Measurements from ENCODE around the gene SGK1.

SGK1 gene

GRCh38 chr6:134147034-134147533 lies 170.8 kb downstream of the SGK1 start:
- Histone ChIP-seq H3F3A (ENCODE audit: control insufficient read depth, insufficient read depth) (no peaks in the 10 kb centered on the region), H3K27me3 (ENCODE audit: control insufficient read depth, low read length) (no peaks in the 10 kb centered on the region; the same call in 1 of the 2 replicates), H3K4me1 (ENCODE audit: control insufficient read depth, low read length) (no peaks in the 10 kb centered on the region), H3K4me2 (ENCODE audit: low read length) (no peak overlapping the region), H3K36me3 (ENCODE audit: control insufficient read depth, low read length) (no peaks in the 10 kb centered on the region), H4K20me1 (ENCODE audit: control insufficient read depth, insufficient read depth, low read depth, low read length) (no peaks in the 10 kb centered on the region), H3K9me2 (replicated peaks; ENCODE audit: control insufficient read depth, low read length) (no peaks in the 10 kb centered on the region), H3K9me3 (ENCODE audit: control insufficient read depth, insufficient read depth, low read length) (no peaks in the 10 kb centered on the region), H3K27ac (ENCODE audit: low read depth, low read length) (no peak overlapping the region), H3K4me3 (ENCODE audit: low read length) (no peak overlapping the region), H3K79me2 (ENCODE audit: control insufficient read depth, low read length) (no peaks in the 10 kb centered on the region)
- no peak for TF ChIP-seq EZH2phosphoT487 (IDR thresholded peaks at IDR 0.05; ENCODE audit: borderline replicate concordance, low read length)
- TF ChIP-seq CTCF (IDR thresholded peaks at IDR 0.05; ENCODE audit: low read depth, low read length, poor library complexity, severe bottlenecking), result no peak

GRCh38 chr6:134146268-134147033 lies 171.5 kb downstream of the SGK1 start:
- Histone ChIP-seq H3K27ac (ENCODE audit: low read depth, low read length) (no peak overlapping the region), H3K36me3 (ENCODE audit: control insufficient read depth, low read length) (no peaks in the 10 kb centered on the region), H3K9me3 (ENCODE audit: control insufficient read depth, insufficient read depth, low read length) (no peaks in the 10 kb centered on the region), H4K20me1 (ENCODE audit: control insufficient read depth, insufficient read depth, low read depth, low read length) (no peaks in the 10 kb centered on the region), H3K79me2 (ENCODE audit: control insufficient read depth, low read length) (no peaks in the 10 kb centered on the region), H3K27me3 (ENCODE audit: control insufficient read depth, low read length) (no peaks in the 10 kb centered on the region; the same call in 1 of the 2 replicates), H3F3A (ENCODE audit: control insufficient read depth, insufficient read depth) (no peaks in the 10 kb centered on the region), H3K9me2 (replicated peaks; ENCODE audit: control insufficient read depth, low read length) (no peaks in the 10 kb centered on the region), H3K4me1 (ENCODE audit: control insufficient read depth, low read length) (no peaks in the 10 kb centered on the region), H3K4me3 (ENCODE audit: low read length) (no peak overlapping the region), H3K4me2 (ENCODE audit: low read length) (no peak overlapping the region)
- TF ChIP-seq EZH2phosphoT487 (IDR thresholded peaks at IDR 0.05; ENCODE audit: borderline replicate concordance, low read length), result no peak
- no peak for TF ChIP-seq CTCF (IDR thresholded peaks at IDR 0.05; ENCODE audit: low read depth, low read length, poor library complexity, severe bottlenecking)

GRCh38 chr6:134145786-134146185 lies 172.1 kb downstream of the SGK1 start:
- no peaks in the 10 kb centered on the region for H4K20me1 ChIP-seq (ENCODE audit: control insufficient read depth, insufficient read depth, low read depth, low read length)
- H3K9me2 ChIP-seq (replicated peaks; ENCODE audit: control insufficient read depth, low read length), result no peaks in the 10 kb centered on the region
- H3K36me3 ChIP-seq (ENCODE audit: control insufficient read depth, low read length), result no peaks in the 10 kb centered on the region
- TF ChIP-seq EZH2phosphoT487 (IDR thresholded peaks at IDR 0.05; ENCODE audit: borderline replicate concordance, low read length), result no peak
- TF ChIP-seq CTCF (IDR thresholded peaks at IDR 0.05; ENCODE audit: low read depth, low read length, poor library complexity, severe bottlenecking), result no peak
- no peak overlapping the region for H3K4me2 ChIP-seq (ENCODE audit: low read length)
- H3K4me3 ChIP-seq (ENCODE audit: low read length), result no peak overlapping the region
- no peak overlapping the region for H3K27ac ChIP-seq (ENCODE audit: low read depth, low read length)
- no peaks in the 10 kb centered on the region for H3K9me3 ChIP-seq (ENCODE audit: control insufficient read depth, insufficient read depth, low read length)
- H3K79me2 ChIP-seq (ENCODE audit: control insufficient read depth, low read length), result no peaks in the 10 kb centered on the region
- H3F3A ChIP-seq (ENCODE audit: control insufficient read depth, insufficient read depth), result no peaks in the 10 kb centered on the region
- H3K27me3 ChIP-seq (ENCODE audit: control insufficient read depth, low read length), result no peaks in the 10 kb centered on the region; the same call in 1 of the 2 replicates
- H3K4me1 ChIP-seq (ENCODE audit: control insufficient read depth, low read length), result no peaks in the 10 kb centered on the region

Measured in DOHH2 (cell line).